SK-N-SH treated with all-trans-retinoic acid at 6 μM for 48 hours (cell line): ENCODE measurements around the gene CTF1.

Source experiments
- CSDC2 ChIP-seq: fragments of 250-450 bp; sonication (Bioruptor Pico); IDR thresholded peaks from 2 replicates; pipeline ENCODE4 v1.5.0; 2020; ENCODE audit warnings: mild to moderate bottlenecking, moderate library complexity
- RARB ChIP-seq: fragments of 250-450 bp; sonication (Bioruptor Pico); IDR thresholded peaks from 2 replicates; pipeline ENCODE4 v1.8.0; 2021; ENCODE audit warnings: mild to moderate bottlenecking, moderate library complexity
- TOX ChIP-seq: fragments of 250-450 bp; sonication (Bioruptor Pico); IDR thresholded peaks from 2 replicates; pipeline ENCODE4 v1.8.0; 2021; ENCODE audit warnings: mild to moderate bottlenecking, moderate library complexity, borderline replicate concordance
- ZC3H10 ChIP-seq: fragments of 250-450 bp; sonication (Bioruptor Pico); IDR thresholded peaks from 2 replicates; pipeline ENCODE4 v1.5.1; 2021; ENCODE audit warnings: mild to moderate bottlenecking, moderate library complexity
- ZFP3 ChIP-seq: fragments of 250-450 bp; sonication (Bioruptor Pico); IDR thresholded peaks from 2 replicates; pipeline ENCODE4 v1.5.0; 2020; ENCODE audit warnings: mild to moderate bottlenecking, moderate library complexity
- ZFP30 ChIP-seq: fragments of 450-650 bp; formaldehyde crosslinking; IDR thresholded peaks from 2 replicates; pipeline ENCODE4 v1.5.0; 2022; ENCODE audit warnings: mild to moderate bottlenecking, moderate library complexity
- ZNF70 ChIP-seq: fragments of 450-650 bp; formaldehyde crosslinking; IDR thresholded peaks from 2 replicates; pipeline ENCODE4 v1.5.0; 2020; ENCODE audit warnings: mild to moderate bottlenecking, moderate library complexity
- TF ChIP-seq, protein P1 (sequence below): fragments of 250-450 bp; sonication (Bioruptor Pico); IDR thresholded peaks from 2 replicates; pipeline ENCODE4 v1.8.0; 2020; ENCODE audit warnings: mild to moderate bottlenecking, moderate library complexity, borderline replicate concordance
- TF ChIP-seq, protein P2 (sequence below): fragments of 250-450 bp; sonication (Bioruptor Pico); IDR thresholded peaks from 2 replicates; pipeline ENCODE4 v1.5.1; 2020; ENCODE audit warnings: low read depth, mild to moderate bottlenecking, moderate library complexity
- TF ChIP-seq, protein P3 (sequence below): fragments of 250-450 bp; sonication (Bioruptor Pico); IDR thresholded peaks from 2 replicates; pipeline ENCODE4 v1.5.0; 2020; ENCODE audit warnings: mild to moderate bottlenecking, moderate library complexity

DNA sequence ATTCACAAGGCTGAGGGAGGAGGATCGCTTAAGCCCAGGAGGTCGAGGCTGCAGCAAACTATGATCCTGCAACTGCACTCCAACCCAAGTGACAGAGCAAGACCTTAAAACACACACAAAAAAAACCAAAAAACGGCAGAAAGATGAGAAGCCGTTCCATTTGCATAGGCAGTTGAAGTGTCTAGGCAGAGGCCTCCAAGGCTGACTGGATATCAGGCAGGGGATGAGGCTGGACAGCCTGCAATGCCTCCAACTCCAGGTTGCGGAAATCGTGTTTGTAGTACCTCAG is 25.0 kb downstream of the CTF1 start:
- TF ChIP-seq, protein P1, sequence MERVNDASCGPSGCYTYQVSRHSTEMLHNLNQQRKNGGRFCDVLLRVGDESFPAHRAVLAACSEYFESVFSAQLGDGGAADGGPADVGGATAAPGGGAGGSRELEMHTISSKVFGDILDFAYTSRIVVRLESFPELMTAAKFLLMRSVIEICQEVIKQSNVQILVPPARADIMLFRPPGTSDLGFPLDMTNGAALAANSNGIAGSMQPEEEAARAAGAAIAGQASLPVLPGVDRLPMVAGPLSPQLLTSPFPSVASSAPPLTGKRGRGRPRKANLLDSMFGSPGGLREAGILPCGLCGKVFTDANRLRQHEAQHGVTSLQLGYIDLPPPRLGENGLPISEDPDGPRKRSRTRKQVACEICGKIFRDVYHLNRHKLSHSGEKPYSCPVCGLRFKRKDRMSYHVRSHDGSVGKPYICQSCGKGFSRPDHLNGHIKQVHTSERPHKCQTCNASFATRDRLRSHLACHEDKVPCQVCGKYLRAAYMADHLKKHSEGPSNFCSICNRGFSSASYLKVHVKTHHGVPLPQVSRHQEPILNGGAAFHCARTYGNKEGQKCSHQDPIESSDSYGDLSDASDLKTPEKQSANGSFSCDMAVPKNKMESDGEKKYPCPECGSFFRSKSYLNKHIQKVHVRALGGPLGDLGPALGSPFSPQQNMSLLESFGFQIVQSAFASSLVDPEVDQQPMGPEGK (CRISPR knock-in tag), result no peak
- TF ChIP-seq, protein P2, sequence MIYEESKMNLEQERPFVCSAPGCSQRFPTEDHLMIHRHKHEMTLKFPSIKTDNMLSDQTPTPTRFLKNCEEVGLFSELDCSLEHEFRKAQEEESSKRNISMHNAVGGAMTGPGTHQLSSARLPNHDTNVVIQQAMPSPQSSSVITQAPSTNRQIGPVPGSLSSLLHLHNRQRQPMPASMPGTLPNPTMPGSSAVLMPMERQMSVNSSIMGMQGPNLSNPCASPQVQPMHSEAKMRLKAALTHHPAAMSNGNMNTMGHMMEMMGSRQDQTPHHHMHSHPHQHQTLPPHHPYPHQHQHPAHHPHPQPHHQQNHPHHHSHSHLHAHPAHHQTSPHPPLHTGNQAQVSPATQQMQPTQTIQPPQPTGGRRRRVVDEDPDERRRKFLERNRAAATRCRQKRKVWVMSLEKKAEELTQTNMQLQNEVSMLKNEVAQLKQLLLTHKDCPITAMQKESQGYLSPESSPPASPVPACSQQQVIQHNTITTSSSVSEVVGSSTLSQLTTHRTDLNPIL (CRISPR knock-in tag), result no peak
- TF ChIP-seq, protein P3, sequence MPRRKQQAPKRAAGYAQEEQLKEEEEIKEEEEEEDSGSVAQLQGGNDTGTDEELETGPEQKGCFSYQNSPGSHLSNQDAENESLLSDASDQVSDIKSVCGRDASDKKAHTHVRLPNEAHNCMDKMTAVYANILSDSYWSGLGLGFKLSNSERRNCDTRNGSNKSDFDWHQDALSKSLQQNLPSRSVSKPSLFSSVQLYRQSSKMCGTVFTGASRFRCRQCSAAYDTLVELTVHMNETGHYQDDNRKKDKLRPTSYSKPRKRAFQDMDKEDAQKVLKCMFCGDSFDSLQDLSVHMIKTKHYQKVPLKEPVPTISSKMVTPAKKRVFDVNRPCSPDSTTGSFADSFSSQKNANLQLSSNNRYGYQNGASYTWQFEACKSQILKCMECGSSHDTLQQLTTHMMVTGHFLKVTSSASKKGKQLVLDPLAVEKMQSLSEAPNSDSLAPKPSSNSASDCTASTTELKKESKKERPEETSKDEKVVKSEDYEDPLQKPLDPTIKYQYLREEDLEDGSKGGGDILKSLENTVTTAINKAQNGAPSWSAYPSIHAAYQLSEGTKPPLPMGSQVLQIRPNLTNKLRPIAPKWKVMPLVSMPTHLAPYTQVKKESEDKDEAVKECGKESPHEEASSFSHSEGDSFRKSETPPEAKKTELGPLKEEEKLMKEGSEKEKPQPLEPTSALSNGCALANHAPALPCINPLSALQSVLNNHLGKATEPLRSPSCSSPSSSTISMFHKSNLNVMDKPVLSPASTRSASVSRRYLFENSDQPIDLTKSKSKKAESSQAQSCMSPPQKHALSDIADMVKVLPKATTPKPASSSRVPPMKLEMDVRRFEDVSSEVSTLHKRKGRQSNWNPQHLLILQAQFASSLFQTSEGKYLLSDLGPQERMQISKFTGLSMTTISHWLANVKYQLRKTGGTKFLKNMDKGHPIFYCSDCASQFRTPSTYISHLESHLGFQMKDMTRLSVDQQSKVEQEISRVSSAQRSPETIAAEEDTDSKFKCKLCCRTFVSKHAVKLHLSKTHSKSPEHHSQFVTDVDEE (CRISPR knock-in tag), result no peak
- TF ChIP-seq CSDC2 (CRISPR knock-in tag) (no peak), ZFP30 (no peak), ZFP3 (CRISPR knock-in tag) (no peak), ZC3H10 (CRISPR knock-in tag) (no peak), ZNF70 (CRISPR knock-in tag) (no peak), TOX (CRISPR knock-in tag) (no peak), RARB (no peak)
